ENCODE results near the gene KLHL8.

Gene KLHL8

DNA sequence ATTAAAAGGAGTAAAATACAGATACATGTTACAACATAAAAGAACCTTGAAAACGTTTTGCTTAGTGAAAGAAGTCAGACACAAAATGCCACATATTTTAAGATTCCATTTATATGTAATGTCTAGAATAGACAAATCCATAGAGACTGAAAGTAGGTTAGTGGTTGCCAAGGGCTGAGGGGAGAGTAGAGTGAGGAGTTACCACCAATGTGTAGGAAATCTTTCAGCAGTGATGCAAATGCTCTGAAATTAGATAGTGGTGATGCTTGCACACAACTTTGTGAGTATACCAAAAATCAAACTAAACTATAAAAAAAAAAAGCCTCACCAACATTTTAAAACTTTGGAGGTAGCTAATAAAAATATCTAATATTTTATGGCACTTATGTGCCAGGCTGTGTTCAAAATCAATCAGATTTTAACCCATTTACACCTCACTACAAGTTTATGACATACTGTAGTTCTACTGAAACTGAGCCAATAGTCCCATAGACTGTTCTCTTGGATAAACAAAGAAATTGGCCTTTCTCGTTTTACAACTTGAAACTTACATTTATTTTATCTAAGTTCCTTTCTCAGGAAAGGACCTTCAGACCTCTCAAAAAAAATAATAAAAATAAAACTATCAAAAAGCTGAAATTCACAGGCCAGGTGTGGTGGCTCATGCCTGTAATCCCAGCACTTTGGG is 29.1 kb upstream of the KLHL8 start:
- Histone ChIP-seq H4K20me1 (ENCODE audit: control insufficient read depth, insufficient read depth, low read depth, low read length) (no peaks in the 10 kb centered on the region), H3K79me2 (ENCODE audit: control insufficient read depth, low read length) (no peaks in the 10 kb centered on the region), H3K4me3 (ENCODE audit: low read length) (no peak overlapping the region), H3K4me2 (ENCODE audit: low read length) (no peak overlapping the region), H3K27ac (ENCODE audit: low read depth, low read length) (no peak overlapping the region), H3F3A (ENCODE audit: control insufficient read depth, insufficient read depth) (no peaks in the 10 kb centered on the region), H3K36me3 (ENCODE audit: control insufficient read depth, low read length) (no peaks in the 10 kb centered on the region), H3K4me1 (ENCODE audit: control insufficient read depth, low read length) (no peaks in the 10 kb centered on the region), H3K27me3 (ENCODE audit: control insufficient read depth, low read length) (no peaks in the 10 kb centered on the region), H3K9me2 (replicated peaks; ENCODE audit: control insufficient read depth, low read length) (no peaks in the 10 kb centered on the region), H3K9me3 (ENCODE audit: control insufficient read depth, insufficient read depth, low read length) (no peaks in the 10 kb centered on the region)
- no peak for TF ChIP-seq EZH2phosphoT487 (IDR thresholded peaks at IDR 0.05; ENCODE audit: borderline replicate concordance, low read length)
- TF ChIP-seq, protein P1, sequence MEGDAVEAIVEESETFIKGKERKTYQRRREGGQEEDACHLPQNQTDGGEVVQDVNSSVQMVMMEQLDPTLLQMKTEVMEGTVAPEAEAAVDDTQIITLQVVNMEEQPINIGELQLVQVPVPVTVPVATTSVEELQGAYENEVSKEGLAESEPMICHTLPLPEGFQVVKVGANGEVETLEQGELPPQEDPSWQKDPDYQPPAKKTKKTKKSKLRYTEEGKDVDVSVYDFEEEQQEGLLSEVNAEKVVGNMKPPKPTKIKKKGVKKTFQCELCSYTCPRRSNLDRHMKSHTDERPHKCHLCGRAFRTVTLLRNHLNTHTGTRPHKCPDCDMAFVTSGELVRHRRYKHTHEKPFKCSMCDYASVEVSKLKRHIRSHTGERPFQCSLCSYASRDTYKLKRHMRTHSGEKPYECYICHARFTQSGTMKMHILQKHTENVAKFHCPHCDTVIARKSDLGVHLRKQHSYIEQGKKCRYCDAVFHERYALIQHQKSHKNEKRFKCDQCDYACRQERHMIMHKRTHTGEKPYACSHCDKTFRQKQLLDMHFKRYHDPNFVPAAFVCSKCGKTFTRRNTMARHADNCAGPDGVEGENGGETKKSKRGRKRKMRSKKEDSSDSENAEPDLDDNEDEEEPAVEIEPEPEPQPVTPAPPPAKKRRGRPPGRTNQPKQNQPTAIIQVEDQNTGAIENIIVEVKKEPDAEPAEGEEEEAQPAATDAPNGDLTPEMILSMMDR (IDR thresholded peaks at IDR 0.05; ENCODE audit: low read depth, low read length, poor library complexity, severe bottlenecking), result no peak

DNA sequence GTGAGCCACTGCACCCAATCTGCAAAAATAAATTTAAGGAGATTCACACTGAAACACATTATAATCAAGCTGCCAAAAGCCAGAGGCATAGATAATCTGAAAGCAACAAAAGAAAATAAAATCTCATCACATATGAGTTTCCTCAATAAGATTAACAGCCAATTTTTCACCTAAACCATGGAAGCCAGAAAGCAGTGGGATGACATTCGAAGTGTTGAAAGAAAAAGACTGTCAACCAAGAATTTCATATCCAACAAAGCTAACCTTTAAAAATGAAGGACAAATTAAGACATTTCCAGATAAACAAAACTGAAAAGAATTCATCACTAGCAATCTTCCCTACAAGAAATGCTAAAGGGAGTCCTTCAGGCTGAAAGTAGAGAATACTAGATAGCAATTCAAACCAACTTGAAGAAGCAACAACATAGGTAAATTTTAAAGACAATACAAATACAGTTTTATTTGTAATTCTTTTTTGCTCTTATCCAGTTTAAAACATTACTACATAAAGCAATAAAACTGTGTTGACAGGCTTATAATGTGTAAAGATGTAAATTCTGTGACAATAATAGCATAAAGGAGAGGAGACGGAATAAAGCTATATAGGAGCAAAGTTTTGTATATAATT is 23.1 kb upstream of the KLHL8 start:
- H3K27ac ChIP-seq (ENCODE audit: low read depth, low read length), result no peak overlapping the region
- H3K36me3 ChIP-seq (ENCODE audit: control insufficient read depth, low read length), result no peaks in the 10 kb centered on the region
- TF ChIP-seq EZH2phosphoT487 (IDR thresholded peaks at IDR 0.05; ENCODE audit: borderline replicate concordance, low read length), result no peak
- TF ChIP-seq, protein P1 (IDR thresholded peaks at IDR 0.05; ENCODE audit: low read depth, low read length, poor library complexity, severe bottlenecking), result no peak
- H3K4me3 ChIP-seq (ENCODE audit: low read length), result no peak overlapping the region
- no peaks in the 10 kb centered on the region for H3K79me2 ChIP-seq (ENCODE audit: control insufficient read depth, low read length)
- peaks cover 11% of the 10 kb centered on the region; the same call in 1 of the 2 replicates for H3K9me3 ChIP-seq (ENCODE audit: control insufficient read depth, insufficient read depth, low read length)
- no peaks in the 10 kb centered on the region for H3K9me2 ChIP-seq (replicated peaks; ENCODE audit: control insufficient read depth, low read length)
- H3F3A ChIP-seq (ENCODE audit: control insufficient read depth, insufficient read depth), result no peaks in the 10 kb centered on the region
- H3K27me3 ChIP-seq (ENCODE audit: control insufficient read depth, low read length), result peaks cover 6% of the 10 kb centered on the region; the same call in 1 of the 2 replicates
- no peaks in the 10 kb centered on the region for H3K4me1 ChIP-seq (ENCODE audit: control insufficient read depth, low read length)
- H4K20me1 ChIP-seq (ENCODE audit: control insufficient read depth, insufficient read depth, low read depth, low read length), result no peaks in the 10 kb centered on the region
- no peak overlapping the region for H3K4me2 ChIP-seq (ENCODE audit: low read length)

DNA sequence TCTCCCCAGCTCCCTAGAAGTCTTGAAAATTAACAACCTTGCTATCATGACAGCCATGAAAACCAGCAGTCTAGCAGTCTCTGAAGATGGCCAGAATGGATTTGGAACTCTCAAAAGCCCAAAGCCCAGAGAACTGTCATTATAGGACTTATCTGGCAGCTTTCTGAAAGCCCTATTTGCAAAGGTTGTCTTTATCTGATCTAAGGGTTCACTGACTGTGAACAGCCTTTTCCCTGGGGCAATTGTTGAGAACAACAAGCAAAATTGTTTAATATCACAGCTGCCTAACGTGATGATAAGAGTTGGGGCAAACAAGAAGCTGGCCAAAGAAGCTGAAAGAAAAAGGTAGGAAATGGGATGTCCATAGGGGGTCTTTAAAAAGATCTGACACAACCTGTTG is 20.9 kb upstream of the KLHL8 start:
- Histone ChIP-seq H3K4me2 (ENCODE audit: low read length) (no peak overlapping the region), H3K9me3 (ENCODE audit: control insufficient read depth, insufficient read depth, low read length) (peaks cover 11% of the 10 kb centered on the region; the same call in 1 of the 2 replicates), H3K4me1 (ENCODE audit: control insufficient read depth, low read length) (no peaks in the 10 kb centered on the region), H3F3A (ENCODE audit: control insufficient read depth, insufficient read depth) (no peaks in the 10 kb centered on the region), H3K36me3 (ENCODE audit: control insufficient read depth, low read length) (no peaks in the 10 kb centered on the region), H4K20me1 (ENCODE audit: control insufficient read depth, insufficient read depth, low read depth, low read length) (no peaks in the 10 kb centered on the region), H3K27ac (ENCODE audit: low read depth, low read length) (no peak overlapping the region), H3K4me3 (ENCODE audit: low read length) (no peak overlapping the region), H3K79me2 (ENCODE audit: control insufficient read depth, low read length) (no peaks in the 10 kb centered on the region), H3K9me2 (replicated peaks; ENCODE audit: control insufficient read depth, low read length) (no peaks in the 10 kb centered on the region), H3K27me3 (ENCODE audit: control insufficient read depth, low read length) (peaks cover 6% of the 10 kb centered on the region; the same call in 1 of the 2 replicates)
- no peak for TF ChIP-seq EZH2phosphoT487 (IDR thresholded peaks at IDR 0.05; ENCODE audit: borderline replicate concordance, low read length)
- TF ChIP-seq, protein P1 (IDR thresholded peaks at IDR 0.05; ENCODE audit: low read depth, low read length, poor library complexity, severe bottlenecking), result no peak

Data from DOHH2 (cell line).